GM12873 (cell line): ENCODE results near the gene FASN.

Experiments
- CTCF ChIP-seq: IDR thresholded peaks from 2 replicates; pipeline ENCODE4 v1.5.1; 2012; ENCODE audit warnings: low read depth, mild to moderate bottlenecking, moderate library complexity, low read length, control low read depth; ENCODE audit not compliant: insufficient read depth; ENCODE audit errors: missing control alignments

The FASN gene

DNA sequence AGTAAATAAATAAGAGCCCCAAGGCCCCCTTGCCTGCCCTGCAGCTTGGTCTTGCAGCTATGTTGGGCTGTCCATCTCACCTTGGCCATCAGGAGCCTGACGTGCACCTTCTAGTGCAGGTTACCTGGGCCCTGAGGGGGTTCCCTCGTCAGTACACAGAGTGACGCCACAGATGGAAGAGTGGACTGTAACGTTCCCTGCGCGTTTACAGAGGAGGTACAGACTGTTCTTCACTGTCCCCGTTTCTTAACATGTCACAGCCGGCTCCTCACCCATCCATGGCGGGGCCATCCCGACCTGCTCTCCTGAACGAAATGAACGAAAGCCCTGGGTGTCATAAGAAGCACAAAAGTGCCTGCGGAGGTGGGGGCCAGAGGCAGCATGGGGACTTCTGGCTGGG is 15.9 kb upstream of the FASN start:
- no peak for TF ChIP-seq CTCF

DNA sequence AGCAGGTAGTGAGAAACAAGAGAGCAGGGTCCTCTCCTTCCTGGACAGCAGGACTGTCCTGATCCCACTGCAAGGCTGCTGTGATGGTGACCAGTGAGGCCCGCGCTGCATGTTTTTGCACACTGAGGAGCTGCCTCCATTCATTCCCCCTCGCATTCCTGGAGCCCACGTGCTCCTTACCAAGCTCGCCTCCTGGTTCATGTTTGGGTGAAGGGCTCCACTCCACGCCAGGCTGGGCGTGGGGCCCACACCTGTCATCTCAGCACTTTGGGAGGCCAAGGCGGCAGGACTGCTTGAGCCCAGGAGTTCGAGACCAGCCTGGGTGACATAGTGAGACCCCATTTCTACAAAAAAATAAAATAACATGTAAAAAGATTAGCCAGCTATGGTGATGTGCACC is 15.4 kb upstream of the FASN start:
- no peak for TF ChIP-seq CTCF

DNA sequence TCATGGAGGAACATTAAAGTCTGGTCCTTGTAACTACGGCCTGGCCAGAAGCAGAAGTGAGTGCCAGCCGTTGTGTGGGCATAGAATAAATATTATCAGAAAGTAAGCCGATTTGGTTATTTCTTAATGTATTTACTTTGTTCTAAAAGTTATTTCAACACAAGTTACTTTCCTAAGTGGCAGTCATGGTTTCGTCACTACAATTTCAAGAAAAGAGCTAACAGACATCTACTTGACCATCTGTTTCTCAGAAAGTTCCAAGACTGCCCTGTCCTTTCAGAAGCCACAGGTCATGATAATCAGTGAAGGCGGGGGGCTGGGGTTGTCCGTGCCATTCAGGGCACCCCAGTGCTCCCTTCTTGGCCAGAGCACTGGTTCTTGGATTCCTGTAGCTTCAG is 14.9 kb upstream of the FASN start:
- TF ChIP-seq CTCF, result no peak

- no peak for TF ChIP-seq CTCF
Observed at GRCh38 chr17:82112181-82112913, 14.3 kb upstream of the FASN start.

- TF ChIP-seq CTCF, result no peak
Observed at GRCh38 chr17:82110298-82110697, 12.3 kb upstream of the FASN start.

GRCh38 chr17:82108961-82109475 is 11.0 kb upstream of the FASN start:
- no peak for TF ChIP-seq CTCF

GRCh38 chr17:82108496-82108945 is 10.5 kb upstream of the FASN start:
- no peak for TF ChIP-seq CTCF
